ENCODE results near the gene DEGS2.

DEGS2 gene

GRCh38 chr14:100143934-100144333 is 15.5 kb downstream of the DEGS2 start:
- DNase-seq (ENCODE audit: insufficient read length, low spot score) (no peak), FAIRE-seq (no peak)
- no peak for TF ChIP-seq POU2F2 (IDR thresholded peaks at IDR 0.05; ENCODE audit: low read depth, low read length)
- no peak for TF ChIP-seq PAX5 (IDR thresholded peaks at IDR 0.05; ENCODE audit: insufficient read depth, low read length, severe bottlenecking)
- TF ChIP-seq SPI1 (IDR thresholded peaks at IDR 0.05; ENCODE audit: low read depth, low read length), result no peak
- TF ChIP-seq POLR2A (IDR thresholded peaks at IDR 0.05; ENCODE audit: low read depth, low read length), result no peak
- no peak for TF ChIP-seq POLR2AphosphoS5 (IDR thresholded peaks at IDR 0.05; ENCODE audit: low read depth, low read length)
- no peak for TF ChIP-seq TAF1 (IDR thresholded peaks at IDR 0.05; ENCODE audit: low read depth, low read length)

GRCh38 chr14:100143523-100143922 is 15.9 kb downstream of the DEGS2 start:
- no peak for FAIRE-seq
- TF ChIP-seq POLR2AphosphoS5 (IDR thresholded peaks at IDR 0.05; ENCODE audit: low read depth, low read length) (no peak), SPI1 (IDR thresholded peaks at IDR 0.05; ENCODE audit: low read depth, low read length) (no peak), POLR2A (IDR thresholded peaks at IDR 0.05; ENCODE audit: low read depth, low read length) (no peak), POU2F2 (IDR thresholded peaks at IDR 0.05; ENCODE audit: low read depth, low read length) (no peak), TAF1 (IDR thresholded peaks at IDR 0.05; ENCODE audit: low read depth, low read length) (no peak), PAX5 (IDR thresholded peaks at IDR 0.05; ENCODE audit: insufficient read depth, low read length, severe bottlenecking) (no peak)
- no peak for DNase-seq (ENCODE audit: insufficient read length, low spot score)

DNA sequence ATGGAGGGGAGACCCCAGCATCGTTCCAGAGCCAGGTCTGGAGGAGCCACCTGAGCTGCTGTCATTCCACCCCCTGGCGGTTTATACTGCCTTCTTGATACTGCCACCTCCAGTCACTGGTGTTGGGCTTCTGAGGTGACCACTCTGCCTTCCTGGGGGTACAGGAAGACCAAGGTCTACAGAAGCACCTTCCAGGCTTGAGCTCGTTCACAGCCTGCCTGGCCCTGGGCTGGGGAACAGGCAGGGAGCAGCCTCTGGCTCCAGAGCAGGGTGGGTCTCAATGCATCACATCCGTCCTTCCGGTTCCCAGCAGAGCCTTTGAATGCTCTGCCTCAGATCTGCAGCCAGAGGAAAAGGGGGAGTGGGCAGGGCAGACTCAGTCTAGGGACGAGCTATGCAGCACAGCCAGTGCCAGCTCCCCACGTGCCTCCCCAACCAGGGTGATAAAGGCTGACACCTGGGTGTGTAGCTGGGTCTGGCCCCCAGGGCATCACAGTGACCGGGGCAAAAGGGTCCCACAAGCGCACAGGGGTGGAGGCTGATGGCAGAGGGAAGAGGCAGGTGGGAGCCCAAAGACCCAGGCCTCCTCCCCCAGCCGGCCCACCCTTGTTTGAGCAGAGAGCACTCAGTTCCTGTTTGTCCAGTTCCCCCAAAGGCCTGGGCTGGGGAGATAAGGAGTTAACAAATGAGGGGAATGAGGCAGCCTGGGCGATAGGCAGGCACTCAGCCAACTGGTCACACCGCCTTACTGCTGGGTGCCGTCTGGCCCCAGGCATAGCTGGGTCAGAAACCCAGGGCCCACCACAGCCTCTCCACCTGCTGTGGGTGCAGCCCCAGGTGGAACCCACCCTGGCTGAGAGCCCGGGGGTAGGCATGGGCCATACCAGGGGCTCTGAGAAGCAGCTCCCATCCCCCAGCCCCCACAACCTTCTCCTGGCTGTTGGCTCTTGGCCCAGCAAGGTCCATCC is 17.1 kb downstream of the DEGS2 start:
- no peak for FAIRE-seq
- TF ChIP-seq POU2F2 (IDR thresholded peaks at IDR 0.05; ENCODE audit: low read depth, low read length) (no peak), SPI1 (IDR thresholded peaks at IDR 0.05; ENCODE audit: low read depth, low read length) (no peak), POLR2A (IDR thresholded peaks at IDR 0.05; ENCODE audit: low read depth, low read length) (no peak), PAX5 (IDR thresholded peaks at IDR 0.05; ENCODE audit: insufficient read depth, low read length, severe bottlenecking) (no peak), POLR2AphosphoS5 (IDR thresholded peaks at IDR 0.05; ENCODE audit: low read depth, low read length) (no peak), TAF1 (IDR thresholded peaks at IDR 0.05; ENCODE audit: low read depth, low read length) (no peak)
- no peak for DNase-seq (ENCODE audit: insufficient read length, low spot score)

DNA sequence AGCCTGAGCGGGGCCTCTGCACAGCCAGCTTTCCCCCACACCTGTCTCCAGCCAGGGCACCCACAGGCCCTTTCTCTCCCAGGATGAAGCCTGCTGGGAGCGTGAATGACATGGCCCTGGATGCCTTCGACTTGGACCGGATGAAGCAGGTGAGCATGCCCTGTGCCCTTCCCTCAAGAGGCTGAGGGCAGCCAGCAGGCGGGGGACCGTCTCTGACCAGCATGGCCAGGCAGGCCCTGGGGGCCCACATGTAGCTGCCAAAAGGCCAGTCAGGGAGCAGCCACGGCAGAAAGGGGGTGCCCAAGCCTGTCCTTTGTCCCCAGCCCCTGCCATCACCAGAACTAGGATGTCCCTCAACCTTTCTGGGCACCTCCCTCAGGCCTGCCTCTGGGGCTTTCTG is 18.3 kb downstream of the DEGS2 start:
- no peak for FAIRE-seq

DNA sequence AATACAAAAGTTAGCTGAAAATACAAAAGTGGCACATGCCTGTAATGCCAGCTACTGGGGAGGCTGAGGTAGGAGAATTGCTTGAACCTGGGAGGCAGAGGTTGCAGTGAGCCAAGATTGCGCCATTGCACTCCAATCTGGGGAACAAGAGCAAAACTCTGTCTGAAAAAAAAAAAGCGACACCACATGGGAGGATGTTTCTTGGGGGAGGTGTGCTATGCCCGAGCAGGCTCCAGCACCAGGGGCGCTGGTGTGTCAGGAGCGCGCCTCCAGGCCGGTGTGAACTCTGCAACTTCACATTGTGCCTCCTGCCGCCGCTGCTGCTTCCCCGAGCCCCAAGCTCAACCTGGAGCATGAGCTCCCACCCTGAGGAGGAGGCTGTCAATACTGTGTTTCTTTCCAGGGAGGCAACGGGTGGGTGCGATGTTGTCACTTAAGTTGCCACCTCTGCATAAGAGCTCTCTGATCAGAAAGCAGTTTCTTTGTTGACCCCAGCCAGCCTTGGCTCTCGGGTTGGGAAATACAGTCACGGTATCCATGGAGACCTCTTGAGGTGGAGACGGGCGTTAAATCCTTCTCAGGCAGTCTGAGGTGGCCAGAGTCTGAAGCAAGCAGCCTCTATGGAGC is 18.9 kb downstream of the DEGS2 start:
- FAIRE-seq (no peak), DNase-seq (ENCODE audit: insufficient read length, low spot score) (no peak)
- TF ChIP-seq TAF1 (IDR thresholded peaks at IDR 0.05; ENCODE audit: low read depth, low read length) (no peak), POLR2A (IDR thresholded peaks at IDR 0.05; ENCODE audit: low read depth, low read length) (no peak), PAX5 (IDR thresholded peaks at IDR 0.05; ENCODE audit: insufficient read depth, low read length, severe bottlenecking) (no peak), POU2F2 (IDR thresholded peaks at IDR 0.05; ENCODE audit: low read depth, low read length) (no peak), POLR2AphosphoS5 (IDR thresholded peaks at IDR 0.05; ENCODE audit: low read depth, low read length) (no peak), SPI1 (IDR thresholded peaks at IDR 0.05; ENCODE audit: low read depth, low read length) (no peak)

More for the DNA sequence above, 18.3 kb downstream of the DEGS2 start:
- TF ChIP-seq PAX5 (IDR thresholded peaks at IDR 0.05; ENCODE audit: insufficient read depth, low read length, severe bottlenecking), result no peak
- TF ChIP-seq SPI1 (IDR thresholded peaks at IDR 0.05; ENCODE audit: low read depth, low read length), result no peak
- no peak for DNase-seq (ENCODE audit: insufficient read length, low spot score)

DNA sequence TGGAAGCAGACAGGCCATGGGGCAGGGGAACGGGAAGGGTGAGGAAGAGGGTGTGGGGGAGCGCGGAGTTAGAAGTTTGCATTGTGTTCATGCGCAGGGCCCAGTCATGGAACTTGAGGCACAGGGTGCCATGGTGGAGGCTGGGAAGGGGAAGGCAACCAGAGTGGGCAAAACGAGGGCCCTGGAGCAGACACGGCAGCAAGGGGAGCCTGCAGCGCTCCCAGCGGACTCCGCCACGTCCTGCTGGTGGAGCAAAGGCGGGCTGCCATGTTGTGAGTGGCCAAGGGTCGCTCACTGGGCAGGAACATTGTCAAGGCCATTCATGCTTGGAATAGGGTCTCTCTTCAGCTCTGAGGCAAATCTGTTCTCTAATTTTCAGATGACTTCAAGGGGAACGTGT is 20.5 kb downstream of the DEGS2 start:
- FAIRE-seq, result no peak
- DNase-seq (ENCODE audit: insufficient read length, low spot score), result no peak
- TF ChIP-seq SPI1 (IDR thresholded peaks at IDR 0.05; ENCODE audit: low read depth, low read length) (no peak), POLR2A (IDR thresholded peaks at IDR 0.05; ENCODE audit: low read depth, low read length) (no peak), PAX5 (IDR thresholded peaks at IDR 0.05; ENCODE audit: insufficient read depth, low read length, severe bottlenecking) (no peak), TAF1 (IDR thresholded peaks at IDR 0.05; ENCODE audit: low read depth, low read length) (no peak), POLR2AphosphoS5 (IDR thresholded peaks at IDR 0.05; ENCODE audit: low read depth, low read length) (no peak), POU2F2 (IDR thresholded peaks at IDR 0.05; ENCODE audit: low read depth, low read length) (no peak)

DNA sequence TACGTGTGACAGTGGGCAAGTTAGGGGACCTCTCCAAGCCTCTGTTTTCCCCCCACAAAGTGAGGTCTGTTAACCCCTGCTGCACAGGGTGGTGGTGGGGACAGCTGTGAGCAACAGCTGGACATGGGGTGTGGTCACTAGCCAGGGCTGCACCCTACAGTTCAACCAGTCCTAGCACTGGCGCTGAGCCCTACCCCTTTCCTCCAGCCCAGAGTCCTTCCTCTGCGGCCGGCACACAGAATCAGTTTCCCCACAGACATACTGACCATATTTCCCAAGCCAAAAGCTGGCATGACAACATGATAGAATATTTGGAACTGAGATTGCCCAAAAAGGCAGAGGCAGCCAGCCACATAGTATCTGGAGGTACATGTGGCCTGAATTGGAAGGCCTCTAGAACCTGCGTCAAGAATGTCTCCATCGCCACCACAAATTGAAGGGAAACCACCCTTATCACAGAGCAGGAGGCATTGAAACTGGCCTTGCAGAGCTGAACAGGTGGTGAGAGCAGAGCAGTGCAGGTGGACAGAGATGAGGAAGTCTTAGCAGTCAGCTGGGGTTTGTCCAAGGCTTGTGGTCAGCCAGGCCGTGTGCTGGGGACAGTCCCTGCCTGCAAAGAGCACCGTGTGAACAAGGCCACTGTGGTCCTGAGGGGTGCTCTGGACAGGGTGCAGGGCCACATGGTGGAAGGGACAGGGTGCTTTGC is 21.2 kb downstream of the DEGS2 start:
- DNase-seq (ENCODE audit: insufficient read length, low spot score) (no peak), FAIRE-seq (peak; percentile 31)
- no peak for TF ChIP-seq PAX5 (IDR thresholded peaks at IDR 0.05; ENCODE audit: insufficient read depth, low read length, severe bottlenecking)
- TF ChIP-seq SPI1 (IDR thresholded peaks at IDR 0.05; ENCODE audit: low read depth, low read length), result peak; percentile 54

- DNase-seq (ENCODE audit: insufficient read length, low spot score) (no peak), FAIRE-seq (no peak)
- TF ChIP-seq PAX5 (IDR thresholded peaks at IDR 0.05; ENCODE audit: insufficient read depth, low read length, severe bottlenecking) (no peak), POU2F2 (IDR thresholded peaks at IDR 0.05; ENCODE audit: low read depth, low read length) (no peak), TAF1 (IDR thresholded peaks at IDR 0.05; ENCODE audit: low read depth, low read length) (no peak), POLR2A (IDR thresholded peaks at IDR 0.05; ENCODE audit: low read depth, low read length) (no peak), POLR2AphosphoS5 (IDR thresholded peaks at IDR 0.05; ENCODE audit: low read depth, low read length) (no peak), SPI1 (IDR thresholded peaks at IDR 0.05; ENCODE audit: low read depth, low read length) (no peak)
These were observed 22.3 kb downstream of the DEGS2 start for GRCh38 chr14:100137173-100137572.

- TF ChIP-seq SPI1 (IDR thresholded peaks at IDR 0.05; ENCODE audit: low read depth, low read length), result no peak
- TF ChIP-seq POLR2AphosphoS5 (IDR thresholded peaks at IDR 0.05; ENCODE audit: low read depth, low read length), result no peak
- no peak for TF ChIP-seq PAX5 (IDR thresholded peaks at IDR 0.05; ENCODE audit: insufficient read depth, low read length, severe bottlenecking)
- TF ChIP-seq TAF1 (IDR thresholded peaks at IDR 0.05; ENCODE audit: low read depth, low read length), result no peak
- no peak for TF ChIP-seq POU2F2 (IDR thresholded peaks at IDR 0.05; ENCODE audit: low read depth, low read length)
- no peak for TF ChIP-seq POLR2A (IDR thresholded peaks at IDR 0.05; ENCODE audit: low read depth, low read length)
- FAIRE-seq, result no peak
These were observed 23.7 kb downstream of the DEGS2 start for GRCh38 chr14:100135784-100136183.

More at GRCh38 chr14:100135784-100136183, 23.7 kb downstream of the DEGS2 start:
- DNase-seq (ENCODE audit: insufficient read length, low spot score), result no peak
